NCI-H187 (cell line): Measurements from ENCODE around the gene PLCH1.

Source experiments
- DNase-seq, 2 experiments: peaks; one replicate each; lab custom pipeline; 2025; lab: John Stamatoyannopoulos, UW

Gene PLCH1

GRCh38 chr3:155744010-155744625 lies 753 bp downstream of the PLCH1 start:
- peak; percentile 40 to 56 for DNase-seq

DNA sequence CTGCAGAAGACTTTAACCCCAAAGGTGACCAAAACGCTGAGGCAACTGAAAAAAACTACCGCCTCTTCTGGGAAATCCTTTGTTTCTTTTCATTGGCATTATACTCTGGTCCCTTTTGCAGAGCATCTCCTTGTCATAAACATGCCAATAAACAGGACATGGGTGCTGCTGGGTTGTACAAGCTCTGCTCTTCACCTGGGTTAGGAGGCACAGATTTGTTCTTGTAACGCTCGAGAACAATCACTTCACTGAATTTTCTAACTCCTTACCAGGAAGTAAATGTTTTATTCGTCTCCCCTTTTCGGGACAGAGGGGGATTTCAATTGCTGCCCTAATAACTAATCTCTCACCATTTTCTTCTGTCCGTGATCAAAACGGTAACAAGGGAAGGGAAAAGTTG lies 1.3 kb downstream of the PLCH1 start:
- no peak for DNase-seq

DNA sequence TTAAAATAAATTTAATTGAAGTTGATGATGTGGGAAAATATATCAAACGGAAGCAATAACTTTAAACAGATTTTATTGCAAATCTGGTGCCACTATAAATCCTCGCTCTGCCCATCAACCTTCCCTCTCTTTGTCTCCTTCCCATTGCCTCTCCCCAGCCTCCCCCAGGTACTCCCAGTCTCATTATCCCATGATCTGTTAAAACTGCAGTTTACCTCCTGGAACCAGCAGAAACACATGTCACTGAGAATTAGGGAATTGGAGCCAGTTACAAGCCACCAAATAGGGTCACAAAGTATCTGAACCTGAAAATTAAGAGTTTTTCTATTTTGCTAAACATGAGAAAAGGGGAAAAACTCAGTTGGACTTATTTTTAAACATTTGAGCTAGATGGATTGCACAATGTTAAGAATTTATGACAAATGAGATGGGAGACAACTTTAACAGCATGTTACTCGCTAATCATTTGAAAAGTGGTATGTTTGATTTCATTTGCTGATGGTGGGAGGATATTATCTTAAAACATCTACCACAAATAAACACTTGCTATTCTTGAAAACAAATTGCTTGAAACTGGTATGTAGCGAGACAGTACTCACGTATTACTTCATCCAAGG lies 2.4 kb downstream of the PLCH1 start:
- DNase-seq = no peak

- DNase-seq = no peak
Measured at GRCh38 chr3:155741603-155742002, 3.3 kb downstream of the PLCH1 start.

- no peak for DNase-seq
Measured at GRCh38 chr3:155741101-155741500, 3.8 kb downstream of the PLCH1 start.

GRCh38 chr3:155739154-155739553 lies 5.7 kb downstream of the PLCH1 start:
- DNase-seq = no peak

DNA sequence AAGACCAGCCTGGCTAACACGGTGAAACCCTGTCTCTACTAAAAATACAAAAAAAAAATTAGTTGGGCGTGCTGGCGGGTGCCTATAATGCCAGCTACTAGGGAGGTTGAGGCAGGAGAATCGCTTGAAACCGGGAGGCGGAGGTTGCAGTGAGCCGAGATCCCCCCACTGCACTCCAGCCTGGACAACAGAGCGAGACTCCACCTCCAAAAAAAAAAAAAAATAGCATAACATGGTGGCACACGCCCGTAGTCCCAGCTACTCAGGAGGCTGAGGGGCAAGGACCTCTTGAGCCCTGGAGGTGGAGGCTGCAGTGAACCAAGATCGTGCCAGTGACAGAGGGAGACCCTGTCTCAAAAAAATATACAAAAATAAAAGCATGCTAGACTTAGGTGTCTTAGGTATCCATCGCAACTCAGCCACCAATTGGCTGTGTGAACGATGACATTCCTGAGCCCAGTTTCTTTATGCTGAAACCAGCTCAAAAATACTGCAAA lies 6.2 kb downstream of the PLCH1 start:
- DNase-seq = no peak

DNA sequence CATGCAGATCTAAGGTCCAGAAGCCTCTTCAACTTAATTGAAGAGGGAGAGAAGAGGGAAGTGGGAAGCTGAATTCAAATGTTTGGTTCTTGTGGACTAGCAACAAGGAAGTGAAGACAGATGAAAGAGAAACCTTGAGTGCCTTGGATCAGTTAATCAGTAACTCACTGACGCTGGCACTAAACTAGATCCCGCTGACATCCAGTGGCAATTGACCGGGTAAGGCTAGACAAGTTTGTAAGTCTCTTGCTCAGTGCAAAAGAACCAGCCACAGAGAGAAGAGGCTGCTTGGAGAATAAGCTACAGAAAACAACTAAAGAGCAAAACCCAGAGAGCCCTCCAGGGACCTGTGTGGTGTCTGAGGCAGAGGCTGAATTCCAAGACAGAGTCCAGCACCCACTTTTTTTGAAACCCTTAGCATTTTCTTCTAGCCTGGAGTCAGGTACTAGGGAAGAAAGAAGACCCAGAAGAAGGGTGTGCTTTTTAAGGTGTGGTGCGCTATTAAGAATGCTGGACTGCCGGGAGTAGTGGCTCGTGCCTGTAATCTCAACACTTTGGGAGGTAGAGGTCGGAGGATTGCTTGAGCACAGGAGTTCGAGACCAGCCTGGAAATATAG lies 6.9 kb downstream of the PLCH1 start:
- DNase-seq = no peak

- no peak for DNase-seq
Measured at GRCh38 chr3:155736381-155736780, 8.5 kb downstream of the PLCH1 start.

DNA sequence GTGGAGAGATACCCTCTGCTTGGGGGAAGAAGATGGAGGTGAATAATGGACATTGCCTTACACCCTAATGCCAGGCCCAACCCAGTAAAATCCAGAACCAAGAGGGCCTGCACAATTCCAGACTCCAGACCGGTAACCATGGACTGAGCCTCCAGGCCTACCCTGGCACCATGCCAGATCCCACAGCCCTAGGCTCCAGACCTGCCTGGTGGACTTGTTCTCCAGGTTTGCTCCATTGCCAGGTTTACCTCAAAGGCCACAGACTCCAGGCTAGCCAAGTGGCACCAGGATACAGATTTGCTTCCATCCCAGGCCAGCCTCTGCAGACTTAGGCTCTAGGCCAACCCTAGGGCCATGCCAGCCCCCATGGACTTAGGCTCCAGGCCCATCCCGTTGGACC lies 14.0 kb downstream of the PLCH1 start:
- DNase-seq = no peak

- DNase-seq = no peak
Measured at GRCh38 chr3:155727836-155728235, 17.0 kb downstream of the PLCH1 start.

GRCh38 chr3:155714295-155714718 lies 30.6 kb downstream of the PLCH1 start:
- no peak for DNase-seq

DNA sequence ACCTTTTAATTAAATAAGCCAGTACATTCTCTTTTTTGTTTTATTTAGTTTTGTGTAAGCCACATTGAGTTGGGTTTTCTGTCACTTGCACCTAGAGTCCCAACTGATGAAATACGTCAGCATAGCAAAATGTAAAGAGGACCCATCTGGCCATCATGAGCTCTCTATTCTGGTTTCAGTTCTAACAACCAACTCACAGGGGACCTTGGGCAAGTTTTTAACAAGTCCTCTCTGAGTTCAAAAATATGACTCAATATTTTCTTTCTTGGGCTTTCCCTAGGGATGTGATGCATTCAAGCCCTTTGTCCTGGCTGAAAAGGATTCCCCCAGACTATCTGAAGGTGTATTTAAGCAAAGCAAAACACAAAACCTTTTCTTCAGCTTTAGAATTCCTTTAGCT lies 32.9 kb downstream of the PLCH1 start:
- no peak for DNase-seq

DNA sequence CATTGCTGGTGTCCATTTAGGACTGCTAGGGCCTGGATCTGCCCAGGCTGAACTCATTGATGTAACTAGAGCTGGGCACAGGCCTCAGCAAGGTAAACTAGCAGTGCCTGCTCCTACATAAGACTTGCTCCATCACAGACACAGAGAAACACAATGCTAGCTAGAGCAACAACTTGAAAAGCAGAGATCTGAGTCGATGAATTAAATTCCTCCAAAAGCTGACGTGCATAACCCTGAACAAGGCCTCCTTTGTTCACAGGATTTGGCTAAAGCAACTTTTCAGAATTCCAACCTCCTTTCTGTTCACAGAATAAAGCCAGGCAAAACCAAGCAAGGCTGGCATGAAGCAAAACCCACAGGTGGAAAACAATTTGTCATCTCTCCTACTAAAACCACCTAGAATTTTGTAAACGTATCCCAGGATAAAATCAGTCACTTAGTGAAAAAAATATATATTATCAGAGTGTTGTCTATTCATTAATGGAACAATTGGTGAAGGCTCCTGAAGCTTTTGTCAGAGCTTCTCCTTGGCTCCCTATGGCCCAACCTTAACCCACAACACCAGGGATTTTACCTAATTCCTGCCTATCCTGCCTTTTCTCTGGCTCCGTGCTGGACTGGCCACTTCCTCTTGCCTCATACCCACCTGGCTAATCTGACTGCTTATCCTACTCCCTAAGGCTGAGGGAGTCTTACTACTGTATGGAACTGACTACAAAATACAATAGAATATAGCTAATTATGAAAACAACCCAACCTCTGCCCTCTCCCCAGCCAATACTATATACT lies 39.9 kb downstream of the PLCH1 start:
- DNase-seq = no peak

- DNase-seq = no peak
Measured at GRCh38 chr3:155704061-155704460, 40.8 kb downstream of the PLCH1 start.

DNA sequence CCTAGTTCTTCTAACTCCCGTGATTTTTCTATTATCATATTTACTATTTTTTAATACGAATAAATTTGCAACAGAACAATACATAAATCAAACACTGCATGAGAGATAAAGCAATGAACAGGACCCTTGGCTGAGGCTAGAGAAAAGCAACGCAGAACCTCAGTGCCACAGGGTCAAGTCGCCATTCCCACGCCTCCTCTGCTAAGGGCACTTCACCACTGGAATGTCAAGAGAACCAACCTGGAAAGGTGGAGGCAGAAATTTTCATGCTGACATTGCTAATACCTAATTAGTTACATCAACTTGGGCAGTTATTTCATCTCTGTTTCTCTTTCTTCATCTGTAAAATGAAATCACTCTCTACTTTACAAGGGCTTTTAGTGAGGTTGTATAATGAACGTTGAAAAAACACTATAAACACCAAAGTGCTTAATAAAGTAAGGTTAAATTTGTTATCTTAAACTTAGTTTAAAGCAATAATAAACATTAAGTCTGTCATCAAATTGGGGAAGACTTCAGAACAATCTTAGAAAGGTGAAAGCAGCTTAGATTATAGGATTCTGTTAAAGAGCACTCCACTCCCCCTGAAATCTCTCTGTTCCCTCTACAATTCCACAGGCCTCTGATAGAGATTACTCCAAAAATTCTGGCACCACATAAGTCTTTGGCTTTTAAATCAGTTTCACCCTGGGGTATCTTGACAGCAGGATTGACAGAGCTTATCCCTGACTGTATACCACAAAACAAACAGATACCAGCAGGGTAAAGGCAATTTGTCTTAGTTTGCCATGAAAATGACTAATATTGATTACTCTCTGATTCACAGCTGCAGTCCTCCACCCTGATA lies 41.9 kb downstream of the PLCH1 start:
- DNase-seq = no peak

DNA sequence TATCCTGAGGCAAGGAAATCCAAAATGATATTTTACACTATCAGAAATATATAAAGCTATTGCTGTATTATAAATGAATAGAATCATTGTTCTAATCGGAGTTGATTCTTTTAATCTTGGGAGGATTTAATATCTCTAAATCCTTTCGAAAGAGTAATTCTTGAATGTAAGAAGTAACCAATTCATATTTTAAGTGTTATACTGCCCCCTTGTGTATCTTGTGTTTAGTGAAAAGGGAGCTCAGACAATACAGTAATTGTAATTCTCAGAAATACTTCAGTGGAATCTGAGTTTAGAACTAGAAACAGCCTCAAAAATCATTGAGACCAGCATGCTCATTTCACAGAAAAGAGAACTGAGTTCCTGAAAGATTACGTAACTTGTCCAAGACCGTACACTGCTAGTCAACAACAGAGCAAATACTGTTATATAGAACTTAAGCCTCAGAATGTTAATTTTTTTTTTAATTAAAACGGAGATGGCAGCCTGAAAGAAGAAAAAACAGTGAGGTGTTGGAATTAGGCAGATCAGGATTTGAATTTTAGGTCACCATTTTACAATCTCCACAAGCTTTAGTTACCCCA lies 42.9 kb downstream of the PLCH1 start:
- peak in 1 of 2 experiments; percentile 10 for DNase-seq

DNA sequence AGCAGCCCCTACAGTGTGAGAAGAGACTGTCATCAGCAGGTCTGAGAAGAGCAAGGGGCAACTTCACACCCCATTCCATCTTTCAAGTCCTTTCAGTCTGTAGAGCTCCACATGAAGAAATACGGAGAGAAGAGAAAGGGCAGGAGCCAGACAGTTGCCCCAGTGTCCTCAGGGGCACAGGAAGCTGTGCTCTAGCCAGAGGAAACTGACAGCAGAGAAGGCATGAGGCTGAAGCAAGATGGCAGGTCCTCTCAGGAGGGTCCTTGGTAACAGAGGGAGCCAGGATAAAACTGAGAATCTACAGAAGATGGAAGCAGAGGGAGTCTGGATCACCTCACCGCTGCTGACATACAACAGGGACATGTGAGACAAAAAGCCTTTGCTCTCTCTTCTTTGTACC lies 47.3 kb downstream of the PLCH1 start:
- no peak for DNase-seq

- DNase-seq = no peak
Measured at GRCh38 chr3:155690921-155691320, 54.0 kb downstream of the PLCH1 start.

GRCh38 chr3:155688481-155688880 lies 56.4 kb downstream of the PLCH1 start:
- DNase-seq = no peak

DNA sequence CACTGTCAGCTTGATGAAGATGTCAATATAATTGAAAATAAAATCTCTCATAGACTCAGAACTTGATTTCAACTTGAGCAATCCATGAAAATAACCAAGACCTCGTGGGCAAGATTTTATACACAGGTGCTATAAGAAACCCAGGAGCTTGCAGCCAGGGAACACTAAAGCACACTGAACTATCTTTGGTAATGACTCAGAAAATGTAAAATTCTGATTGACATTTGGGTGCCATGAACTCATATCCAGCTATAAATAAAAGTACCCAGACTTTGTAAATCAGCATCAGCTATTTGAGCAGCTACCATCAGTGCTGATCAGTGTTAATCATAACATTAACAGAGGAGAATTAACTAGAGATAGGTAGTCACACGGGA lies 61.5 kb downstream of the PLCH1 start:
- no peak for DNase-seq
